ENCODE results near the gene ZNF333. TPM values are rescaled to one million over a fixed set of nuclear protein-coding genes. Genes with fewer than 3 reads are reported as not detected.

Gene ZNF333
- total RNA-seq, 3 donors from 2014 or later, result 28.5 to 31.6 (median 29.4) TPM

GRCh38 chr19:14654786-14655560 lies 34.9 kb upstream of the ZNF333 start:
- Histone ChIP-seq H3K27me3 (no peaks in the 10 kb centered on the region), H3K27ac (no peak overlapping the region), H3K4me3 (no peak overlapping the region), H3K9me3 (no peaks in the 10 kb centered on the region), H3K4me1 (no peaks in the 10 kb centered on the region), H3K36me3 (no peaks in the 10 kb centered on the region)
- no peak for DNase-seq (ENCODE audit: low spot score in 2 of 2)
- intact Hi-C loops (cut with DNase I; ENCODE audit: low total_unique reads), result no loop called here
- TF ChIP-seq POLR2A (IDR thresholded peaks at IDR 0.05), result no peak
- TF ChIP-seq CTCF (IDR thresholded peaks at IDR 0.05), result no peak
- TF ChIP-seq POLR2AphosphoS5 (IDR thresholded peaks at IDR 0.05), result no peak

DNA sequence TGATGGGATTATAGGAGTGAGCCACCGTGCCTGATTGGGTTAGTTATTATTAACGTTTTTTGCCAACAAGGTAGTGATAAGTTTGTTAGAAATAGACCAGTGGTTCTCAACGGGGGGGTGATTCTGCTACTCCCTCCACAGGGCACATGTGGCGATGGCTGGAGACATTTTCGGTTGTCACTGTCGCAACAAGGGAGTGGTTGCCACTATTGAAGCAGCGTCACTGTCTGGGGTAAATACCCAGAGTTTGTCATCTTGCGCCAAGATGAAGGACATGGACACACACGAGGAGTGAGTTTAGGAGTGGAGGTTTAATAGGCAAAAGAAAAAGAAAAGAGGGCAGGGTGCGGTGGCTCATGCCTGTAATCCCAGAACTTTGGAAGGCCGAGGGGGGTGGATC lies 34.1 kb upstream of the ZNF333 start:
- no peaks in the 10 kb centered on the region for H3K27me3 ChIP-seq
- no peaks in the 10 kb centered on the region for H3K36me3 ChIP-seq
- TF ChIP-seq CTCF (IDR thresholded peaks at IDR 0.05) (no peak), POLR2A (IDR thresholded peaks at IDR 0.05) (no peak), POLR2AphosphoS5 (IDR thresholded peaks at IDR 0.05) (no peak)
- H3K4me3 ChIP-seq, result no peak overlapping the region
- no peaks in the 10 kb centered on the region for H3K9me3 ChIP-seq
- DNase-seq (ENCODE audit: low spot score in 2 of 2), result no peak
- H3K27ac ChIP-seq, result no peak overlapping the region
- intact Hi-C loops (cut with DNase I; ENCODE audit: low total_unique reads), result no loop called here
- no peaks in the 10 kb centered on the region for H3K4me1 ChIP-seq

DNA sequence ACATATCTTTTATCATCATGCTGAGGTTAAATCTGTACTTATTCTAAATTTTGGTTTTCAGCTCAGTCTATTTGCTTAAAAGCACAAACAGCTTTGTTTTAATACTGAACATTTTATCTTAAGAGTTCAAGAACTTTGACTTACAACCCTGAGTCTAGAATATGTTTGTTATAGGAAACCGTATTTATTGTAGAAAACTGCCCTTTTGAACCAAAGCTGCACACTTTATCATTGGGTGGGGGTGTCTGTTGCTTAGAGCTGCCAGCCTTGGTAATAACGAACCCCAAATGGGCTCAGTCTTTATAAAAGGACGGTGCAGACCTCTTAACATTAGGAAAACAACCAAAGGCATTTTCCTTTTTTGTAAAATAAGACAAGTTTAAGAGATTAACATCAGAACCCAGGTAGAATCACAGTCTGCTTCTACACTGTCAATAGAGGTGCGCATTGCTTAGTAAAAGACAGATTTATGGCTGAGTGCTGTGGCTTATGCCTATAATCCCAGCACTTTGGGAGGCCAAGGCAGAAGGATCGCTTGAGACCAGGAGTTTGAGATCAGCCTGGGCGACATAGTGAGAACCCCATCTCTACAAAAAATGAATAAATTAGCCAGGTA lies 29.9 kb upstream of the ZNF333 start:
- Histone ChIP-seq H3K4me3 (no peak overlapping the region), H3K27ac (no peak overlapping the region), H3K4me1 (no peaks in the 10 kb centered on the region), H3K9me3 (no peaks in the 10 kb centered on the region), H3K36me3 (no peaks in the 10 kb centered on the region), H3K27me3 (no peaks in the 10 kb centered on the region)
- intact Hi-C loops (cut with DNase I; ENCODE audit: low total_unique reads), result no loop called here
- no peak for DNase-seq (ENCODE audit: low spot score in 2 of 2)
- TF ChIP-seq POLR2A (IDR thresholded peaks at IDR 0.05), result no peak
- TF ChIP-seq CTCF (IDR thresholded peaks at IDR 0.05), result no peak
- TF ChIP-seq POLR2AphosphoS5 (IDR thresholded peaks at IDR 0.05), result no peak

DNA sequence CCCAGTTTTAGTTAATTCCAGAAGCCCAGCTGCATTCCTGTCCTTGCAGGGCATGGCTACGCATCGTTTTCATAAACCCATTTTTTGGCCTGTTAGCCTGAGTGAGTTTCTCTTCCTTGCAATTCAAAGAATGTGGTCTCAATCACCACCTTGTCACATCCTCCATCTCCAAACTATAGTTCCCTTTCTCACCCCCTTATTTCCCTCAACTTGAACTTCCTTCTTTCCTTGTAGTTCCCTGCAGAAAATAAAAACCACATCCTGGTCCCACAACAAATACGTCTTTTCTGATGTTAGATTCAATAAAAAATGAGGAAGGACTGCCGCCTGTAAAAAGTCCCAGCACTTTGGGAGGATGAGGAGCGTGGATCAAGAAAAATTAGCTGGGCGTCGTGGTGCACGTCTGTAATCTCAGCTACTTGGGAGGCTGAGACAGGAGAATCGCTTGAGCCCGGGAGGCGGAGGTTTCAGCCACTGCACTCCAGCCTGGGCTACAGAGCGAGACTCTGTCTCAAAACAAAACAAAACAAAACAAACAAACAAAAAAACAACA lies 28.4 kb upstream of the ZNF333 start:
- no peak for DNase-seq (ENCODE audit: low spot score in 2 of 2)
- Histone ChIP-seq H3K27ac (no peak overlapping the region), H3K4me3 (no peak overlapping the region), H3K4me1 (no peaks in the 10 kb centered on the region), H3K9me3 (no peaks in the 10 kb centered on the region), H3K27me3 (no peaks in the 10 kb centered on the region), H3K36me3 (no peaks in the 10 kb centered on the region)
- TF ChIP-seq POLR2AphosphoS5 (IDR thresholded peaks at IDR 0.05) (no peak), CTCF (IDR thresholded peaks at IDR 0.05) (no peak), POLR2A (IDR thresholded peaks at IDR 0.05) (no peak)
- intact Hi-C loops (cut with DNase I; ENCODE audit: low total_unique reads), result no loop called here

DNA sequence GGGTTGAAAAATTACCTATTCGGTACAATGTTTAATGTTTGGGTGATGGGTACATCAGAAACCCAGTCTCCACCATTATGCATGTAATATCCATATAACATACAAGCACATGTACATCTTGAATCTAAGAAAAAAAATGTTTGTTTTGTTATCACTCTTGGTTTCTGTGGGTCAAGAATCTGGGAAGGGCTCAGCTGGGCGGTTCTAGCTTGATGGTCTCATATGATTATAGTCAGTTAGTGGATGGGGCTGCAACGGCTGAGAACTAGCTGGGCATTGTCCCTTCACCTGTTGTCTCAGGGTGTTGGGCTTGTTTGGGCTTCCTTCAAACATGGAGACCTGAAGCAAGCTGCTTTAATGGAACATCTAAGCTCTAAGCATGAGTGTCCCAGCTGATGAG lies 19.9 kb upstream of the ZNF333 start:
- H3K4me3 ChIP-seq, result no peak overlapping the region
- H3K9me3 ChIP-seq, result peaks cover 0 to 13% of the 10 kb centered on the region in 2 donors
- H3K27ac ChIP-seq, result no peak overlapping the region
- no peaks in the 10 kb centered on the region for H3K27me3 ChIP-seq
- TF ChIP-seq POLR2A (IDR thresholded peaks at IDR 0.05) (no peak), CTCF (IDR thresholded peaks at IDR 0.05) (no peak), POLR2AphosphoS5 (IDR thresholded peaks at IDR 0.05) (no peak)
- no peak for DNase-seq (ENCODE audit: low spot score in 2 of 2)
- H3K4me1 ChIP-seq, result no peaks in the 10 kb centered on the region
- intact Hi-C loops (cut with DNase I; ENCODE audit: low total_unique reads), result no loop called here
- H3K36me3 ChIP-seq, result no peaks in the 10 kb centered on the region
